GM21576 (cell line): Measurements from ENCODE around the gene CA5A.
"Not testable (repeated sequence)": the region's sequence is repeated elsewhere in the genome, so short reads cannot be mapped to it uniquely, and the experiment has no call there.

Experiments used
- ATAC-seq: cut with Tn5 transposase; IDR thresholded peaks from one replicate; pipeline ENCODE4 v1.9.1; 2021; ENCODE audit warnings: mild to moderate bottlenecking, moderate library complexity; ENCODE audit not compliant: unreplicated experiment

Gene CA5A

GRCh38 chr16:87870418-87871291 lies 65.7 kb downstream of the CA5A start:
- not testable (repeated sequence) for ATAC-seq

- not testable (repeated sequence) for ATAC-seq
Observed at GRCh38 chr16:87869879-87870417, 66.4 kb downstream of the CA5A start.

DNA sequence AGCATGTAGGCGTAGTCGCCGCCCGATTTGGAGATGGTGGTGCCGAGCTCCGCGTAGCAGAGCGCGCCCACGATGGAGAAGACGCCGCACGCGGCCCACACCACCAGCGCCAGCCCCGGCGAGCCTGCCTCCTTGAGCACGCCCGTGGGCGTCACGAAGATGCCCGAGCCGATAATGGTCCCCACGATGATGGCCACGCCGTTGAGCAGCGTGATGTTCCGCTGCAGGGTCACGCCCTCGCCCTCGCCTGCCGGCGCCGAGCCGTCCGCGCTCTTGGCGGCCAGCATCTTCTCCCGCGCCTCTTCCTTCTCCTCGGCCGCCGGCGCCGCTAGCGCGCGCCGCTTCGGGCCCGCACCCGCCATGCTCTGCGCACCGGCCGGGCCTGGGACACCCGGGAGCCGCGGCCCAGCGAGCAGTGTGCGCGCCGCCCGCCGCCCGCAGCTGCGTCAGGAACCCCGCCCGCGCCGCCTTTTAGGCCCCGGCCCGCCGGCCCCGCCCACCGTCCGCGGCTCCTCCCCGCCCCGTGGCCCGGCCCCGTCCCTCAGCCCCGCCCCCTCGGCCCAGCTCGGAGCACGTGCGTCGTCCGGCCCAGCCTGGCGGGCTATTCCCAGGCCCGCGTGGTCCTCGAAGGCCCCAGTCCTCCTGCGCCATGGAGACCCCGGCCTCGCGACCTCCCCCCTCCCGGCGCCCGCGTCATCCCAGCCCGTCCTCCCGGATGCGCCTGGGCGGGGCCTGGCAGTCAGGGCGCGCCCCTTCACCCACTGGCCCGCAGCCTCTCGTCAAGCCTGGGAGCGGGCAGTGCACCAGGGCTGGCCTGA lies 67.1 kb downstream of the CA5A start, which contains the start of gene SLC7A5:
Gene SLC7A5, minus strand, starts transcription at position 447 of the 818 bp plus-strand sequence. Its CDS starts 85 bp downstream, at position 362.
- peak; percentile 43 for ATAC-seq

- ATAC-seq = not testable (repeated sequence)
Observed at GRCh38 chr16:87868254-87869029, 67.9 kb downstream of the CA5A start.

DNA sequence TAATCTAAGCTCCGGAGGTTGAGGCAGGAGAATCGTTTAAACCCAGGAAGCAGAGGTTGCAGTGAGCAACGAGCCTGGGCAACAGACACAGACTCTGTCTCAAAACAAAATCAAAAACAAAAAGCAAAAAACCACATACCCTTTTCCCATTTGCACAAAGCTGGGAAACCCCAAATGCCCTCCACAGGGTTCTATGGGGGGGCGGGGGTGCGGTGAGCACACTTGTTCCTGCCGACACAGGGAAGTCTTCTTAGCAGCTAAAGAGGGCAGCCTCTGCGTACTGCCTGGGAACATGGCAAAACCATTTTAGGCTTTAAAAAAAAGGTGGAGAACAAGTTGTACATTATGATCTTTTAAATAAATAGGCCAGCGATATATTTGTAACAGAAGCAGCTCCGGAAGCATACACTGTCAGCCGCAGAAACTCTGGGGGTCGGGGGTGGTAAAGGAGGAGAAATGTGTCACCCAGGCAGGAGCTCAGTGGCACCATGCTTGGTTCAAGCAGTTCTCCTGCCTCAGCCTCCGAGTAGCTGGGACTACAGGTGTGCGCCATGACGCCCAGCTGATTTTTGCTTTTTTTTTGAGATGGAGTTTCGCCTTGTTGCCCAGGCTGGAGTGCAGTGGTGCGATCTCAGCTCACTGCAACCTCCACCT lies 70.3 kb downstream of the CA5A start:
- ATAC-seq = not testable (repeated sequence)

- ATAC-seq = no peak
Observed at GRCh38 chr16:87864331-87864989, 71.9 kb downstream of the CA5A start.

GRCh38 chr16:87863327-87863635 lies 73.0 kb downstream of the CA5A start:
- not testable (repeated sequence) for ATAC-seq

GRCh38 chr16:87862597-87863326 lies 73.6 kb downstream of the CA5A start:
- not testable (repeated sequence) for ATAC-seq

GRCh38 chr16:87861300-87862099 lies 74.8 kb downstream of the CA5A start:
- ATAC-seq = not testable (repeated sequence)

DNA sequence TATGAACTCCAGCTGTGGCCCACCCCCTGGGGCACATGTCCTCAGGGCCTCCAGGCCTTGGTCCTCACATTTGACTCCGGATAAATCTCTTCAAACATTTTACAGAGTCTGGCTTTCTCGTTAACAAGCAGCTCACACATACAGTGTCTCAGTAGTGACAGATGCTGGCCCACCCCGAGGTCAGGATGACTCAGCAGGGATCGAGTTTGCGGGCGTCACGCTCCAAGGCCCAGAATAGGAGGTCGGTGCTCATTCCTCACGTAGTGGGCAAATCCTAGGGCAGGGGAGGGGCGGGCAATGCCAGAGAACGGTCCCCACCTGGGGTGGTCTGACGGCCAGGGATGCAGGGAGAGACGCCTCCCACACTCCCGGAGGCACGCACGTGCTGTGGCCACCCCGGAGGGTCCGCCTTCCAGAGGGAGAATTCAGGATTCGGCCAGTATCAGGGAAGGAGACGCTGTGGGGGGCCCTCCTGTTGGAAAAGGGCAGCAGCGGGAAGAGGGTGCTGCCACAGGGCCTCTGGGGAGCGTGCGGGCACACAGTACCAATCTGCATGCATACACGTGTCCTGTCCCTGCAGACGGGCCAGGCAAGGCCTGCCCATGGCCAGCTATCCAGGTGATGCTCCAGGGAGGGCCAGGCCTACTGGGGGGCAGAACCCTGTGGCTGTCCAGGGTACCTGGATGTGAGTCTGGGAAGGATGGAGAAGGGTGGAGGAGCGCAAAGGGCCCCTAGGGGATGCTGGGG lies 75.6 kb downstream of the CA5A start:
- no peak for ATAC-seq

GRCh38 chr16:87858151-87858993 lies 78.0 kb downstream of the CA5A start:
- ATAC-seq = not testable (repeated sequence)

- no peak for ATAC-seq
Observed at GRCh38 chr16:87856791-87857228, 79.5 kb downstream of the CA5A start.

DNA sequence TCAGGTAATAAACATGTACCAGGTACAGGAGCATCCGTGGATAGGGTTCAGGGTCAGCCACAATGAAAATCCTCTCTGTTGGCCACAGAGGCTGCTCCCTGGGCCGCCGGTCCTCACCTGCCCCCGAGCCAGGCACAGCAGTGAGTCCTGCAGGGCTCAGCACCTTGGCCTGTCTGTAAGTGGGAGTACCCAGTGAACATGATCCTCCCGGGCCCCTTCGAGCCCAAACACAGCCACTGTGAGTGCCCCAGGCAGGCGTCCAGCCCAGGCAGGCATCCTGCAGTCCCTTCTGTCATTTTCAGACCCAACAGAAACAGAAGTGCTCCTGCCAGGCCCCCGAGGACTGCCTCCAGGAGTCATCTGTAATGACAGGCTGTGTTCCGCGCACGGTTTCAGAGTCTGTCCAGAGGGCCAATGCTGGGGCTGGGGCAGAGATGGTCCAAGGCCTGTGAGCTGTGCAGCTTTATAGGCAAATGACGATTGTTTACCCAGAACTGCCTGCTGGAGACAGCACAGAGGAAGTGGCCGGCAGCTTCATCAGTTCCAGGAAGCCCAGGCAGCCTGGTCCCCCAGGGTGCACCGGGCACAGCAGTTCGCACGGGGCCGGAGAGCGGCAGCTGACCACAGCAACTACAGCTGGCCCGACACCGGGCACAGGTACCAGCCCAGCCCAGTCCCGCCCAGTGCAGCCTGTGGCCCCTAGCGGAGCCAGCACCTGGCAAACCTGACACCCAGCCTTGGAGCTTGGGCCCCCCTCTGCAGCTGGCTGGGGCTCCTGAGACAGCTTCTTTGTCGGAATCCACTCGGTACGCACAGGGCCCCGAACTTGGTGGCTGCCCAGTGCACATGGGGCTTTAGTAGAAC lies 80.2 kb downstream of the CA5A start:
- ATAC-seq = peak; percentile 27

DNA sequence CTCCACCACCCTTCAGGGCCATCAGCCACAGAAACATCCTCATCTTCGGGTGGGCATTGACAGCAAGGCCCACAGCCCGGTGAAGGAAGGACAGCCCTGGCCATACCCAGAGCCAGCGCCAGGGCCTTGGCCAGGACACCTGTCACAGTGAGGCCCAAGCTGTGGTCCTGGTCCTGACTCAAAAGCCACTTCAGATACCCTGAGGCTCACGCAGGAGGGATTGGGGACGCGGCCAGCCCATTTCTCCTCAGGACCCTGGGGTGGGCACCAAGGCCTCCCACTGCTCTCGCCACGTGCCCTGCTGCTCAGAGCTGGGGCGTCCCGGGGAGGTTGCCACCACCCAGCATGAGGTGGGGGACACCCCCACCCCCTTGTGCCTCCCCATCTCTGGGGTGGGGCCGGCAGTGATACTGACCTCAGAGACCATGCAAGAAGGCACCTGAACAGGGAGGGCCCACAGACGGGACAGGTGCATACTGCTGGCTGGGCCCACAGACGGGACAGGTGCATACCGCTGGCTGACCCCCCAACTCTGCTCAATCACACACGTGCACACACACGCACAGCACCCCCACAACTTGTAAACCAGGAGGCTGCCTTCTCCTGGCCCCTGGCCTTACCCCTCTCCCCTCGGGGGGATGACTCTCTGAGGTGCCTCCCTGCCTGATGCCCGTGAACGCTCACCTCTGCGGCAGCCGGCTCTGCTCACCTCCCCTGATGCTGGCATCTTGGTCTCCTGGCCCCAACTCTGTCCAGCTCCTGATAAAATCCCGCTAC lies 81.2 kb downstream of the CA5A start:
- no peak for ATAC-seq
